Fibroblast of villous mesenchyme (primary cell): ENCODE measurements around the gene MAFG. TPM values are rescaled to one million over a fixed set of nuclear protein-coding genes. Genes with fewer than 3 reads are reported as not detected.
A peak's percentile ranks its signal among the peaks of the same experiment; 100 is the strongest.
"Not testable (repeated sequence)": the region's sequence is repeated elsewhere in the genome, so short reads cannot be mapped to it uniquely, and the experiment has no call there.

Experiments used
- DNase-seq: peaks from one replicate; pipeline ENCODE4 v3.0.0-alpha.2; 2010; ENCODE audit warnings: low read depth
- H3K4me3 ChIP-seq: 2 replicates; pipeline ENCODE4 v1.5.1; 2011; ENCODE audit warnings: low read depth, mild to moderate bottlenecking, low read length
- total RNA-seq: library from RNA; depleted of rRNA; stranded (reverse); fragments of >200 nt; gene quantifications from 2 replicates; pipeline ENCODE4 v1.2.3, GENCODE V29; 2012
- TF ChIP-seq, protein P1 (sequence below): IDR thresholded peaks from 2 replicates; pipeline ENCODE4 v1.5.1; 2012; ENCODE audit warnings: low read depth, mild to moderate bottlenecking, low read length; ENCODE audit not compliant: insufficient read depth

The MAFG gene
- total RNA-seq, 1 donor: 23.3 TPM

DNA sequence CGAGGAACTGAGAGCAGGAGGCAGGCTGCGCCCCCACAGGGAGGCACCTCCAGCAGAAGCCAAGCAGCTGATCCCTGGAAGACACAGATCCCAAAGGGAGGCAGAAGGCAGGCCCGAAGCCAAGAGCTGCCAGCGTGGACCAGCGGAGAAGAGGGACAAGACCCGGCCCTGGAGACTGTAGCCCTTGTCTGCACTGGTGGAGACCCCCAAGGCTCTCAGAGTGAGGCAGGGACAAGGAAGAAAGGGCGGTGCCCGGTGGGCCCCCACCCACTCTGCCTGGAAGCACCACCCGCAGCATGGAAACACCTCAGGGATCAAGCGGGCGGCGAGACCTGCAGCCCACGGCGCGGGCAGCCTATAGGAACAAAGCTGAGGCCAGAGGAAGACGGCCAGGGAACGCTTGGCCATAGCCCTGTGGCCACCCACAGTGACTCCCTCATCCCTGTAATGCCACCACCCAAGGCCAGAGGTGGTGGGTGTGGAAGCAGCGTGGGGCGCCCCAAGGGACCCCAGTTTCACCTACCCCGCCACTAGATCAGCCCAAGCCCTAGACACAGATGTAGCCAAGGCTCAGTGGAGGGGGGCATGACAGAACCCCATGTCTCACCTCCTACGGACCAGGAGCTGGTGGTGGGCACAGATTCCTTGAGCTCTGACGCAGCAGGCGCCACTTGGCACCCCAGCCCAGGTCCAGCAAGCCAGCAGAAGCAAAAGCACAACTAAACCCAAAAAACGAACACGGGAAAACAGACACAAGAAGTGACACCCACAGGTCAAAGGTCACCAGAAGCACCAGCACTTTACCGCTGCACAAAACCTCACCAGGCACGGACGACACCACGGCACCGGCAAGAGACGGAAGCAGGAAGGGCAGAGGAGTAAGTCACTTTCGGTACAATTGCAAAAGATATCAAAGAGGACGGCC is 6.7 kb downstream of the MAFG start:
- DNase-seq: no peak
- TF ChIP-seq, protein P1, sequence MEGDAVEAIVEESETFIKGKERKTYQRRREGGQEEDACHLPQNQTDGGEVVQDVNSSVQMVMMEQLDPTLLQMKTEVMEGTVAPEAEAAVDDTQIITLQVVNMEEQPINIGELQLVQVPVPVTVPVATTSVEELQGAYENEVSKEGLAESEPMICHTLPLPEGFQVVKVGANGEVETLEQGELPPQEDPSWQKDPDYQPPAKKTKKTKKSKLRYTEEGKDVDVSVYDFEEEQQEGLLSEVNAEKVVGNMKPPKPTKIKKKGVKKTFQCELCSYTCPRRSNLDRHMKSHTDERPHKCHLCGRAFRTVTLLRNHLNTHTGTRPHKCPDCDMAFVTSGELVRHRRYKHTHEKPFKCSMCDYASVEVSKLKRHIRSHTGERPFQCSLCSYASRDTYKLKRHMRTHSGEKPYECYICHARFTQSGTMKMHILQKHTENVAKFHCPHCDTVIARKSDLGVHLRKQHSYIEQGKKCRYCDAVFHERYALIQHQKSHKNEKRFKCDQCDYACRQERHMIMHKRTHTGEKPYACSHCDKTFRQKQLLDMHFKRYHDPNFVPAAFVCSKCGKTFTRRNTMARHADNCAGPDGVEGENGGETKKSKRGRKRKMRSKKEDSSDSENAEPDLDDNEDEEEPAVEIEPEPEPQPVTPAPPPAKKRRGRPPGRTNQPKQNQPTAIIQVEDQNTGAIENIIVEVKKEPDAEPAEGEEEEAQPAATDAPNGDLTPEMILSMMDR: no peak
- no peak overlapping the region for H3K4me3 ChIP-seq

DNA sequence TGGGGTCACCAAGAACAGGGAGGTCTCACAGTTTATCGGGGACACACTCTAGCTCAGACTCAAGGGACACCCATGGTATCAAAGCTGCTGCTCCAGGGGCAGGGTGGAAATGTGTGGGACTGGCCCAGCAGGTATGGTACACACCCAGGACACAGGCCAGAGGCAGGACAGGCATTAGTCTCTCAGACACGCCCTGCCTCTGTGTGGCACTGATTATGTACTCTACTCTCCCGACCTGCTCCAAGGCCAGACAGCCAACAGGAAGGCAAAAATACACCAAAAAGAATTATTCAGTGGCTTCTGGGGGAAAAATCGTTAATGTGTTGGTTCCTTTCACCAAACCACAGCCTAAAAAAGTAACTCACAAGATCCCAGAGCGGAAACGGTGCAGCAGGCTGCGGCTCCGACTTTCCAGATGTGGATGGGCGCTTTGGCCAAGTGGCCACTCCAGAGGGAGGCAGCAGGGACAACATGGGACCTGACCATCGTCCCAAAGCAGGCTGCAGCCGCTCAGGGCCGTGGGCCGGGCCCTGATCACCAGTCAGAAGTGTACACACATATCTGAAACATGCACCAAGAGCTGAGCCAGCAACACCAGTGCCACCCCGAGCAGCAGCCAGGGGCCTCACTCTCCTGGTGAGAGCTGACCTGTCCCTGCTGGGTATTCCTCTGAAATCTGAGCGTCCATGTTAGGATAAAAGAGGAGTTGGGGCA is 8.5 kb downstream of the MAFG start:
- TF ChIP-seq, protein P1: no peak
- no peak for DNase-seq
- no peak overlapping the region for H3K4me3 ChIP-seq

DNA sequence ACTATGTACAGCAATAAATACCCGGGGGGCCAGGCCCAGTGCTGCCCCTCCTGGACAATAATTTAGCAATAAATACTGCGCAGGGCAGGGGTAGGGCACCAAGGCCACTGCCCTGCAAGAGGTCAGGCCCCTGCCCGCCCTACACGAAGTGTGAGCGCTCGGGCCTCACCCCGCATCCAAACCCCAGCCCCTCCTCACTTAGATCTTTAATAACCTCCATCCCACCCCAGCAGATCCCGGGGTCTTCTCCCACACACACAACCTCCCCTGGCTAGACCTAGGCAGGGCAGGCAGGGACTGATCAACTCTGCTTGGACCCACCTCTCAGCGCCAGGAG is 9.2 kb downstream of the MAFG start:
- H3K4me3 ChIP-seq, DNase-seq: not testable (repeated sequence)

DNA sequence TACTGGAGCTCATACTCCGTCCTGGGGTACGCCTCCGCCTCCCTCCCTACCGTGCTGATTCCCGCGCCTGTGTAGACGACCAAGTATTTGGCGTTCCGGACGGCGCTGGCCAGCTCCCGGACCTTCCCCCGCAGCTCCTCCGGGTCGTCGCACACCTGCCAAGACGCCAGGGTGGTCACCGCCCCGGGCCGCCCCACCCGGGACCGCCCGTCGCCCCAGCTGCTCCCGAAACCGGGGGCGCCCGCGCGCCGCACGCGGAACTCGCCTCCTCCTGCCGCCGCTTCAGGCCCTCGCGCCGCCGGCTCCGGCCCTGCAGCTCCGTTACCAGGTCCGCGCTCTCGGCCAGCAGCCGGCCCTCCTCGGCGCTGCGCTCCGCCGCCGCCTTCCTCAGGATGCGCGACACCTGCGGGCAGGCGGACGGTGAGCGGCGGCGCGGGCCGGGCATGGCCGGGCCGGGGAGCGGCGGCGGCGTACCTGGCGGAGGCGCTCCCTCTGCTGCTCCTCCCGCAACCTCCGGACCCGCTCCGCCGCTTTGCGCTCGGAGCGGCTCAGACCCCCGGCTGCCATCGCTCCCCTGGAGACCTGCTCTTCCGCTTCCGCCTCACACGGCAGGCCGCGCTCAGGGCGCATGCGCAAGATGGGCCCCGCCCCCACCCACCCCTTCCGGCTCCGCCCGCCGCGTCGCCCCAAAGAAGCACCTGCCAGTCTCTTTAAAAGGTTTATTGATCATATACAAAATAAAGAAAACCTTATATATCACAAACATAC is 9.8 kb downstream of the MAFG start, which contains the start of gene SIRT7:
TSS of gene SIRT7 (minus strand) at position 612 of the 768 bp plus-strand sequence. CDS start at position 567, 45 bp downstream.
- TF ChIP-seq, protein P1: no peak
- peak within 1 kb of the TSS; percentile 70 for H3K4me3 ChIP-seq
- peak; percentile 70 for DNase-seq

DNA sequence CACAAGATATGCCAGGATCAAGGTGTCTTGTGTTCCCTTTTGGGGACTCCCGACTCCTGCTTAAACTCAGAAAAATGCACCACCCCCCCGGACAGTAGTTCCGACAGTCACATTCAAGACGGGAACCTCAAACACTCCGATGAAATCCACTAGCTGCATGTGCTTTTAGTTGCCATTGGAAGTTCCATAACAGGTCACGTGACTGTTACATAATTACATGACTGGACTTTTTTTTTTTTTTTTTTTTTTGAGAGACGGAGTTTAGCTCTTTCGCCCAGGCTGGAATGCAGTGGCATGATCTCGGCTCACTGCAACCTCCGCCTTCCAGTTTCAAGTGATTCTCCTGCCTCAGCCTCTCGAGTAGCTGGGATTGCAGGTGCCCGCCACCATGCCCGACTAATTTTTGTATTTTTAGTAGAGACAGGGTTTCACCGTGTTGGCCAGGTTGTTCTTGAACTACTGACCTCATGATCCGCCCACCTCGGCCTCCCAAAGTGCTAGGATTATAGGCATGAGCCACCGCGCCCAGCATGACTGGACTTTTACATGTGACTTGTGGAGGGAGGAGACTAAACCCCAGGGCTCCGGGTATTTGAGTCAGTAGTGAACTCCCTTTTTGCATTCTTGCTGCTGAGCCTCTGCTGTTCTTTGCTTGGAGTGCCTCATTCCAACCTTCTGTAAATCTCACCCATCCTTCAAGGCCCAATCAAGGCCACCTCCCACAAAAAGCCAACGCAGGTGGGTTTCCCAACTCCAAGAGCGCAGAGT is 11.1 kb downstream of the MAFG start:
- DNase-seq: peak; percentile 68
- TF ChIP-seq, protein P1: no peak
- peak overlapping the region; percentile 70 for H3K4me3 ChIP-seq

DNA sequence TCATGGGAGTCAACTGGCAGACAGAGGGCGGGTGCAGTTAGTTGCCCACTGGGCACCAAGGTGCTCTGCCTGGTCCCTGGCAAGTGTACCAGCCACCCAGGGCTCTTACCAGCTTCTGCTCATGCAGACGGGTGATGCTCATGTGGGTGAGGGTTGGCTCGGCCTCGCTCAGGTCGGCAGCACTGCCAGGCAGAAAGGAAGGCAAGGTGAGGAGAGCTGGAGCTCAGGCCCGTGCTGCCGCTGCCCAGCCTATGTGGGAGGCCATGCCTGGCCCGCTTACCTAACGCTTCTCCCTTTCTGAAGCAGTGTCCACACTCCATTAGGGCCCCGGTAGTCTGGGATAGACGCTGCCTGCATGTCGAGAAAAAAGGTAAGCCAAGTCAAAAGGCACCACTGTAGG is 12.2 kb downstream of the MAFG start:
- DNase-seq: no peak
- no peak overlapping the region for H3K4me3 ChIP-seq
- TF ChIP-seq, protein P1: no peak
